GM13976 (cell line): ENCODE data around the gene TMSB4X.

ENCODE experiments used
- DNase-seq: peaks from one replicate; pipeline ENCODE4 v3.0.0; 2012; ENCODE audit warnings: low spot score
- in situ Hi-C: fragments of 300-500 bp; cut with MboI; formaldehyde crosslinking; loops from one replicate; pipeline ENCODE4 v1.12.0; 2022; ENCODE audit warnings: low sequenced_read_pairs, mixed read lengths, inconsistent platforms; ENCODE audit not compliant: unreplicated experiment
- TF ChIP-seq, protein P1 (sequence below): IDR thresholded peaks from 2 replicates; pipeline ENCODE4 v1.5.1; 2012; ENCODE audit warnings: borderline replicate concordance, mild to moderate bottlenecking; ENCODE audit not compliant: insufficient read depth; ENCODE audit errors: extremely low read depth, missing control alignments, control extremely low read depth

Gene TMSB4X

DNA sequence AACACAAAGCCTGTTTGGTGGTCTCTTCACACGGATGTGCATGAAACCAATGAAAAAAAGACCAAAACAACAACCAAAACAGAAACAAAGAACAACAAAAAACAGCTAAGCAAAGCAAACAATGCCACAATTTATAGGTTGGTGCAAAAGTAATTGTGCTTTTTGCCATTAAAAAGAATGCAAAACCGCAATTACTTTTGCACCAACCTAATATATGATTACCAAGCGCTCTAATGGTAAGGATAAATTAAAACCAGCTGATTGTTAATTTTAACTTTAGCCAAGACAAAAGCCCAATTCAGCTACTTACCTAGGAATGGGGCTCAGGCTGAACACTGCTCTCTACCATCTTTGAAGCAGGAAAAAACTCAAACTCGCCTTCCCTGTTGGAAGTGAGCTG is 29.4 kb upstream of the TMSB4X start:
- in situ Hi-C loops: loop anchor here (10.0 kb wide), 1 partner anchor 539 kb away; no protein-coding TSS in a partner anchor
- TF ChIP-seq, protein P1, sequence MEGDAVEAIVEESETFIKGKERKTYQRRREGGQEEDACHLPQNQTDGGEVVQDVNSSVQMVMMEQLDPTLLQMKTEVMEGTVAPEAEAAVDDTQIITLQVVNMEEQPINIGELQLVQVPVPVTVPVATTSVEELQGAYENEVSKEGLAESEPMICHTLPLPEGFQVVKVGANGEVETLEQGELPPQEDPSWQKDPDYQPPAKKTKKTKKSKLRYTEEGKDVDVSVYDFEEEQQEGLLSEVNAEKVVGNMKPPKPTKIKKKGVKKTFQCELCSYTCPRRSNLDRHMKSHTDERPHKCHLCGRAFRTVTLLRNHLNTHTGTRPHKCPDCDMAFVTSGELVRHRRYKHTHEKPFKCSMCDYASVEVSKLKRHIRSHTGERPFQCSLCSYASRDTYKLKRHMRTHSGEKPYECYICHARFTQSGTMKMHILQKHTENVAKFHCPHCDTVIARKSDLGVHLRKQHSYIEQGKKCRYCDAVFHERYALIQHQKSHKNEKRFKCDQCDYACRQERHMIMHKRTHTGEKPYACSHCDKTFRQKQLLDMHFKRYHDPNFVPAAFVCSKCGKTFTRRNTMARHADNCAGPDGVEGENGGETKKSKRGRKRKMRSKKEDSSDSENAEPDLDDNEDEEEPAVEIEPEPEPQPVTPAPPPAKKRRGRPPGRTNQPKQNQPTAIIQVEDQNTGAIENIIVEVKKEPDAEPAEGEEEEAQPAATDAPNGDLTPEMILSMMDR: no peak
- DNase-seq: no peak

DNA sequence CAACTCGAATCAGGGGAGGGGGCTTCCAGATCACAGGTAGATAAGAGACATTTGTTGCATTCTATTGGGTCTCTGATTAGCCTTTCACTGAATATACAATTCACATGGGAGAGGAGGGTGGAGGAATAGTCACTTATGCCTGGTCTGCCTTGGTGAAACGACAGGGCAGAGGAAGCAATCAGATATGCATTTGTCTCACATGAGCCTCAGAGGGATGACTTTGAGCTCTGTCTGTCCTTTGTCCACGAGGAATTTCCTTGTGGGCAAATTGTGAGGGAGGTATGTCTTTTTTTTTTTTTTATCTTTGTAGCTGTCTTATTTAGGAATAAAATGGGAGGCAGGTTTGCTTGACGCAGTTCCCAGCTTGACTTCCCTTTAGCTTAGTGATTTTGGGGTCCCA is 28.5 kb upstream of the TMSB4X start:
- in situ Hi-C loops: loop anchor here (10.0 kb wide), 1 partner anchor 538 kb away; no protein-coding TSS in a partner anchor
- no peak for DNase-seq

DNA sequence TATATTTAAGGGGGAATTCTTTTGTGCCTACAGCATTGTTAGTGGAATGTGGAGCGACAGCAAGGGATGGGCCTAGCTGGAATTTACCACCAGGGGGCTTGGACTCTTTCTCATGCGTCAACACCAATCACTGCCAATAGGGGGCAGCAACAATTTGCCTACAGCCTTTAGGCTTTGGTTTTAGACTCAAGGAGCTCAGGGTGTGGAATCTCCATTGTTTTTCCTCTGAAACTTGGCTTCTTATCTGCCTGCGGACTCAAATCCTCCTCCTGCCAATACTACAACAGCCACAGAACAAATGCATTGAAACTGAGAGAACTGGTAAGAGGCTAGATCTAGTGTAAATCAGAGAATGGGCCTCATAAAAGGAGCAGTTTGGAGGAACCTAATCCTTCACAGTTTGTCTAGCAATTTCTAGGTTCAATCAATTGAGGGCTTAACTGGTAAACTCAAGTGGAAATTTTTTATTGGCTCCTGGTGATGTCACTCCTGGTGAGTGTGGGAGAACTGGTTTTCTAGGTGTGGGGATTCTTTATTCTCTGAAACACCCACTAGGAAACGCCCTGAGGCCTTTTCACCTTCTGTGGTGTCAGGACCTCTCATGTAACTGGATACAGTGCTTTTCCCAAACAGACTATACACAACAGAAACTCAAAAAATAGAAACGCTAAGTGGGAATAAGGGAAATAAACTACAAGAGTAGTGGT is 27.9 kb upstream of the TMSB4X start:
- TF ChIP-seq, protein P1: peak; percentile 94
- no peak for DNase-seq
- in situ Hi-C loops: loop anchor here (10.0 kb wide), 1 partner anchor 538 kb away; no protein-coding TSS in a partner anchor

More for the DNA sequence above, 28.5 kb upstream of the TMSB4X start:
- TF ChIP-seq, protein P1: no peak

DNA sequence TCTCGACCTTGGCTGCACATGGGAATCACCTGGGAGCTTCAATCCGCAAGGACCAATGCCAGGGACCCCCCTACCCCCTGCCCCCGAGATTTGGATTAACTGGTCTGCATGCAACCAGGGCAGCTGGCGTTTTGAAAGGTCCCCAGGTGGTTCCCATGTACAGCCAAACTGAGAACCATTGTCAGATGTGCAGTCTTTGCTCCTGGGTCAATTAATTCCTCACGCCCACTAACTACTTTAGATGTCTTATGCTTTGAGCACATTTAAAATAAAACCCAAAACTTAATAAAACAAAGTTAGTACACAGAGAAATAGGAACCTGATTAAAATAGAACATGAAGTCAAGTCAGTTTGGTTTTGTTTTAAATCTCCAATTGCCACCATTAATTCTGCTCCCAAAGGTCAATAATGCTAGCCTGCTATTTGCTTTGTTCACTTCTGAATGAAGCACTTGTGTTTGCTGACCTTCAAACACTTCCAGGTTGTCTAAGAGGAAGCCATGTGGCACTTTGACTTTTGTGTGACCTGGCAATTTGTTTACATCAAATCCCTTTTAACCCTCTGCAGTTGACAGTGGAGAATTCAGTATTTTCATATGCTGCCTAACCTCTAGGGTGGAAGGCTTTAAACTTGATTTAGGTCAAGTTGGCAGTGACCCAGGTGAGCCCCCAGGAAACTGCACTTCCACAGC is 27.2 kb upstream of the TMSB4X start:
- no peak for DNase-seq
- TF ChIP-seq, protein P1: no peak
- in situ Hi-C loops: loop anchor here (10.0 kb wide), 1 partner anchor 537 kb away; no protein-coding TSS in a partner anchor

DNA sequence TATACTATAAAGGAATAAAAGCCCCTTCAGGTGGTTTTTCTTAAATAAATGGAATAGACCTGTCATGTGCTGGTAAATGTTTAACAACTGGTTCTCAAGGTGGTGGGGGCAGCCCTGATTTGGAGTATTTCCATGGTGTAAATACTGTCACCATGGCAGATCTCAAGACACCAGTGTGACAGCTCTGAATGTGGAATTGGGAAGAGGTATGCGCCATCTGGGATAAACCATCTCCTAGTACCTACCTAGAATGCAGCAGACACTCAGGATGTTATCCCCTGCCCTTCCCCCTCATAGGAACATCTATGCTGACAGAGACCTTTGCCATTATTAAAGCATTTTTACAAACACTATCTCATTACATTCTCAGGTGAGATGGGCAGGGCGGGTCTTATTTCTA is 26.4 kb upstream of the TMSB4X start:
- TF ChIP-seq, protein P1: no peak
- in situ Hi-C loops: loop anchor here (10.0 kb wide), 1 partner anchor 536 kb away; no protein-coding TSS in a partner anchor
- no peak for DNase-seq

DNA sequence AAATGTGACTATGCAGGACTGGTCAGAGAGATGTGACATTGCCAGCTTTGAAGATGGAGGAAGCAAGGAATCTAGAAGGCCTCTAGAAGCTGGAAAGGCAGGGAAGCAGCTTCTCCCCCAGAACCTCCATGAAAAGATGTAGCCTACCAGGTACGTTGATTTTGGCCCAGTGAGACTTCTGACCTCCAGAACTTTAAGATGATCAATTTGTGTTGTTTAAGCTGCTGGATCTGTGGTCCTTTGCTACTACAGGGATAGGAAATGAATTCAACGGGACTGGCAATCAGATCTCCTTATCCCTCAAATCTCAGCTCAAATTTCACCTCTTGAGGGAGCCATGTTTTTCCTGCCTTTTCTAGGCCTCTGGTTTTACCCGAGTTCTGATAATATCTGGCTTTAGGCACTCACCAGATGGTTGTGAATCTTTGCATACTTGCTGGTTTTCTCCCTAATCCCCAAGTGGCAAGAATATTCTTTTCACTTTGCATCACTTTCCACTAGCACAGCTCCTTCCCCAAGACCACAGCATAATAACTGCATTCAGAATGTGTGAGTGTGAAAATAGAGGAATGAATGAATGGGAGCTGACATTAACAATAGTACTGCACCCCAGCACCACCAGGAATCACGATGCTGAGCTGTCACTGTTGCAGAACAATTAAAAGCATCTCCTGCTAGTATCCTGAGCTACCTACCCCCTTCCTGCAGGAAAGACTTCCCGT is 25.5 kb upstream of the TMSB4X start:
- DNase-seq: no peak
- TF ChIP-seq, protein P1: no peak

More for the DNA sequence above, 25.5 kb upstream of the TMSB4X start:
- in situ Hi-C loops: loop anchor here (10.0 kb wide), 1 partner anchor 535 kb away; no protein-coding TSS in a partner anchor
